ENCODE data around the gene CDK14. TPM values are rescaled to one million over a fixed set of nuclear protein-coding genes. Genes with fewer than 3 reads are reported as not detected.

The CDK14 gene
- total and polyA plus RNA-seq, 10 of the 15 experiments (the other 5 are each of a cell fraction or from before 2014, with no cell fraction given) = 6.5 to 61.3 (median 24.2) TPM

DNA sequence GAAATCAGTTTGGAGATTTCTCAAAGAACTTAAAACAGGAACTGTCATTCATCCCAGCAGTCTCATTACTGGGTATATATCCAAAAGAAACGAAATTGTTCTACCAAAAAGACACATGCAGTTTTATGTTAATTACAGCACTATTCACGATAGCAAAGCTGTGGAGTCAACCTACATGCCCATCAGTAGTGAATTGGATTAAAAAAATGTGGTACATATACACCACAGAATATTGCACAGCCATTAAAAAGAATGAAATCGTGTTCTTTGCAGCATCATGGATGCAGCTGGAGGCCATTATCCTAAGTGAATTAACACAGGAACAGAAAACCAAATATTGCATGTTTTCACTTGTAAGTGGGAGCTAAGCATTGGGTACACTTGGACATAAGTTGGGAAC, 158.9 kb downstream of the CDK14 start:
- H3K4me1 ChIP-seq (ENCODE audit: control insufficient read depth, insufficient read depth, low read length) = peaks cover 11% of the 10 kb centered on the region
- intact Hi-C loops (cut with micrococcal nuclease; ENCODE audit: unreplicated experiment) (no loop called here), in situ Hi-C loops (cut with MboI) (no loop called here)
- ATAC-seq = no peak
- no TSS peak for BruUV-seq (replicated peaks)
- H3K36me3 ChIP-seq (ENCODE audit: control insufficient read depth in 2 of 2, insufficient read depth in 2 of 2, low read length in 1 of 2) = no peaks in the 10 kb centered on the region
- no peak overlapping the region for H2AFZ ChIP-seq (ENCODE audit: control insufficient read depth, low read depth, low read length)
- FAIRE-seq = no peak
- no peak overlapping the region for H3K4me3 ChIP-seq
- H3K27me3 ChIP-seq (replicated peaks in 1 of 2; ENCODE audit: control insufficient read depth in 2 of 2, insufficient read depth in 2 of 2, low read length in 1 of 2) = no peaks in the 10 kb centered on the region
- ChIA-PET POLR2A (interaction anchor here (1.4 kb wide), 1 partner anchor 44 kb away, joined by 3 read pairs; no protein-coding TSS in a partner anchor), SMC1A (ENCODE audit: uncharacterized antibody, unreplicated experiment) (interaction anchor here (1.0 to 2.3 kb wide), 4 partner anchors 12 to 46 kb away, joined by 3 to 9 read pairs (median 6); no protein-coding TSS in a partner anchor), CTCF (interaction anchor here (4.3 kb wide), 1 partner anchor 45 kb away, joined by 26 read pairs; no protein-coding TSS in a partner anchor), RAD21 (ENCODE audit: unreplicated experiment) (no interaction called here)
- H3K79me2 ChIP-seq (ENCODE audit: control insufficient read depth, insufficient read depth, low read length) = no peaks in the 10 kb centered on the region
- no peak overlapping the region for H3K9ac ChIP-seq (ENCODE audit: control insufficient read depth, insufficient read depth, low read length)
- WGBS (ENCODE audit: insufficient coverage, insufficient replicate concordance, low lambda C conversion rate, missing lambda C conversion rate) = 65% methylated on average over 3 of the region's 3 CpGs
- H3K4me2 ChIP-seq (ENCODE audit: control insufficient read depth, insufficient read depth) = no peak overlapping the region
- TF ChIP-seq, protein P1, sequence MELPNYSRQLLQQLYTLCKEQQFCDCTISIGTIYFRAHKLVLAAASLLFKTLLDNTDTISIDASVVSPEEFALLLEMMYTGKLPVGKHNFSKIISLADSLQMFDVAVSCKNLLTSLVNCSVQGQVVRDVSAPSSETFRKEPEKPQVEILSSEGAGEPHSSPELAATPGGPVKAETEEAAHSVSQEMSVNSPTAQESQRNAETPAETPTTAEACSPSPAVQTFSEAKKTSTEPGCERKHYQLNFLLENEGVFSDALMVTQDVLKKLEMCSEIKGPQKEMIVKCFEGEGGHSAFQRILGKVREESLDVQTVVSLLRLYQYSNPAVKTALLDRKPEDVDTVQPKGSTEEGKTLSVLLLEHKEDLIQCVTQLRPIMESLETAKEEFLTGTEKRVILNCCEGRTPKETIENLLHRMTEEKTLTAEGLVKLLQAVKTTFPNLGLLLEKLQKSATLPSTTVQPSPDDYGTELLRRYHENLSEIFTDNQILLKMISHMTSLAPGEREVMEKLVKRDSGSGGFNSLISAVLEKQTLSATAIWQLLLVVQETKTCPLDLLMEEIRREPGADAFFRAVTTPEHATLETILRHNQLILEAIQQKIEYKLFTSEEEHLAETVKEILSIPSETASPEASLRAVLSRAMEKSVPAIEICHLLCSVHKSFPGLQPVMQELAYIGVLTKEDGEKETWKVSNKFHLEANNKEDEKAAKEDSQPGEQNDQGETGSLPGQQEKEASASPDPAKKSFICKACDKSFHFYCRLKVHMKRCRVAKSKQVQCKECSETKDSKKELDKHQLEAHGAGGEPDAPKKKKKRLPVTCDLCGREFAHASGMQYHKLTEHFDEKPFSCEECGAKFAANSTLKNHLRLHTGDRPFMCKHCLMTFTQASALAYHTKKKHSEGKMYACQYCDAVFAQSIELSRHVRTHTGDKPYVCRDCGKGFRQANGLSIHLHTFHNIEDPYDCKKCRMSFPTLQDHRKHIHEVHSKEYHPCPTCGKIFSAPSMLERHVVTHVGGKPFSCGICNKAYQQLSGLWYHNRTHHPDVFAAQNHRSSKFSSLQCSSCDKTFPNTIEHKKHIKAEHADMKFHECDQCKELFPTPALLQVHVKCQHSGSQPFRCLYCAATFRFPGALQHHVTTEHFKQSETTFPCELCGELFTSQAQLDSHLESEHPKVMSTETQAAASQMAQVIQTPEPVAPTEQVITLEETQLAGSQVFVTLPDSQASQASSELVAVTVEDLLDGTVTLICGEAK (IDR thresholded peaks at IDR 0.05; ENCODE audit: borderline replicate concordance) = no peak
- TF ChIP-seq IRF4 (IDR thresholded peaks at IDR 0.05; ENCODE audit: low read depth, low read length) (no peak), HDAC6 (IDR thresholded peaks at IDR 0.05; ENCODE audit: unreplicated experiment) (no peak), MEF2B (IDR thresholded peaks at IDR 0.05; ENCODE audit: partially characterized antibody, poor library complexity, severe bottlenecking) (no peak), CREB1 (IDR thresholded peaks at IDR 0.05; ENCODE audit: low read depth) (no peak), DPF2 (IDR thresholded peaks at IDR 0.05) (no peak), EP300 (IDR thresholded peaks at IDR 0.05; ENCODE audit: borderline replicate concordance in 1 of 2, control insufficient read depth in 1 of 2, low read depth in 2 of 2, low read length in 2 of 2) (no peak), WRNIP1 (IDR thresholded peaks at IDR 0.05; ENCODE audit: borderline replicate concordance, low read depth, low read length) (no peak), ATF7 (IDR thresholded peaks at IDR 0.05; ENCODE audit: low read depth) (no peak)
- TF ChIP-seq, protein P2, sequence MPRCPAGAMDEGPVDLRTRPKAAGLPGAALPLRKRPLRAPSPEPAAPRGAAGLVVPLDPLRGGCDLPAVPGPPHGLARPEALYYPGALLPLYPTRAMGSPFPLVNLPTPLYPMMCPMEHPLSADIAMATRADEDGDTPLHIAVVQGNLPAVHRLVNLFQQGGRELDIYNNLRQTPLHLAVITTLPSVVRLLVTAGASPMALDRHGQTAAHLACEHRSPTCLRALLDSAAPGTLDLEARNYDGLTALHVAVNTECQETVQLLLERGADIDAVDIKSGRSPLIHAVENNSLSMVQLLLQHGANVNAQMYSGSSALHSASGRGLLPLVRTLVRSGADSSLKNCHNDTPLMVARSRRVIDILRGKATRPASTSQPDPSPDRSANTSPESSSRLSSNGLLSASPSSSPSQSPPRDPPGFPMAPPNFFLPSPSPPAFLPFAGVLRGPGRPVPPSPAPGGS (IDR thresholded peaks at IDR 0.05; ENCODE audit: borderline replicate concordance, insufficient read depth, low read depth, low read length, poor library complexity, severe bottlenecking) = no peak
- DNase-seq (ENCODE audit: low read depth, low spot score) = no peak
- H4K20me1 ChIP-seq (ENCODE audit: control insufficient read depth, insufficient read depth) = no peaks in the 10 kb centered on the region
- no peaks in the 10 kb centered on the region; the same call in 2 of the 3 replicates for H3K9me3 ChIP-seq (replicated peaks; ENCODE audit: control insufficient read depth, insufficient read depth, low read length)
- H3K27ac ChIP-seq (ENCODE audit: control insufficient read depth, insufficient read depth) = no peak overlapping the region

All from GM12878 (cell line).